Measurements from ENCODE around the gene PIP5K1A. TPM values are rescaled to one million over a fixed set of nuclear protein-coding genes. Genes with fewer than 3 reads are reported as not detected.
"Not testable (repeated sequence)": the region's sequence is repeated elsewhere in the genome, so short reads cannot be mapped to it uniquely, and the experiment has no call there.

The PIP5K1A gene
- total RNA-seq, 1 donor from 2014 or later = 61.1 TPM

DNA sequence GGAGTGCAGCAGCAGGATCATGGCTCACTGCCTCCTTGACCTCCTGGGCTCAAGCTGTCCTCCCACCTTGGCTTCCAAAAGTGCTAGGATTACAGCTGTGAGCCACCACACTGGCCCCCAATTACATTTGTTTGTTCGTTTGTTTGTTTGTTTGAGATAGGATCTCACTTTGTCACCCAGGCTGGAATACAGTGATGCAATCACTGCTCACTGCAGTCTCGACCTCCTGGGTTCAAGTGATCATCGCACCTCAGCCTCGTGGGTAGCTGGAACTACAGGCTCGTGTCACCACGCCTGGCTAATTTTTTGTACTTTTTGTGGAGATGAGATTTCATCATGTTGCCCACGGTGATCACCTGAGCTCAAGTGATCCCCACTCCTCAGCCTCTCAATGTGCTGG is 6.3 kb upstream of the PIP5K1A start:
- no peak for DNase-seq (ENCODE audit: low read depth, low spot score)

DNA sequence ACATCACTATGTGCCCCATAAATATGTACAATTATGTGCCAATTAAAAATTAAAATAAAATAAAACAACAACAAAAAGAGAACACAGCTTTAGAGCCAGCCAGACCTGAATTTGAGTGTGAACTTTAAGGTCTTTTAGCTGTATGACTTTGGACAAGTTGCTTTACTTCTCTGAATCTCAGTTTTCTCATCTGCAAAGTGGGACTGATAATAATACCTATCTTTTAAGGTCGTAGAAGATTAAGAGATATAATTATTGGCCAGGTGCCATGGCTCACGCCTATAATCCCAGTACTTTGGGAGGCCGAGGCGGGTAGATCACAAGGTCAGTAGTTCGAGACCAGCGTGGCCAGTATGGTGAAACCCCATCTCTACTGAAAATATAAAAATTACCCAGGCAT is 5.0 kb upstream of the PIP5K1A start:
- no peak for DNase-seq (ENCODE audit: low read depth, low spot score)

GRCh38 chr1:151193856-151194255 is 4.5 kb upstream of the PIP5K1A start:
- no peak for DNase-seq (ENCODE audit: low read depth, low spot score)

DNA sequence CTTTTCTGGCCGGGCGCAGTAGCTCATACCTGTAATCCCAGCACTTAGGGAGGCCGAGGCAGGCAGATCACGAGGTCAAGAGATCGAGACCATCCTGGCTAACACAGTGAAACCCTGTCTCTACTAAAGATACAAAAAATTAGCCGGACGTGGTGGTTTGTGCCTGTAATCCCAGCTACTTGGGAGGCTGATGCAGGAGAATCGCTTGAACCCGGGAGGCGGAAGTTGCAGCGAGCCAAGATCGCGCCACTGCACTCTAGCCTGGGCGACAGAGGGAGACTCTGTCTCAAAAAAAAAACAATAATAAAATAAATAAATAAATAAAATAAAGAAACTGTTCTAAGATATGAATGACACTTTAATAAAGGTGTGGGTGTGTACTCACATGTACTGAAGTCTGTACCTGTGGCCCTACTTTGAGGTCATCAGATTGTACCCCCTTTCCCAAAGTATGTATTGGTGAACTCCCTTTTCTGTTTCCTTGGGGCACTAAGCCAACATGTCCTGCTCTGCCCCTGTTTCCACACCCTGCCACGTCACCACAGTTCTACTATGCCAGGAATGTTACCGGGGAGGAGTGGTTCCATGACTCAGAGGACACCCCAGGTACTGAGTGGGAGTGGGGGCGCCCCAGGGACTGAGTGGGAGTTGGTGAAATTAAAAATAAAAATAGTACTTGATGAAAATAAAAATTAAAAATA is 3.3 kb upstream of the PIP5K1A start:
- DNase-seq (ENCODE audit: low read depth, low spot score) = peak; percentile 48

DNA sequence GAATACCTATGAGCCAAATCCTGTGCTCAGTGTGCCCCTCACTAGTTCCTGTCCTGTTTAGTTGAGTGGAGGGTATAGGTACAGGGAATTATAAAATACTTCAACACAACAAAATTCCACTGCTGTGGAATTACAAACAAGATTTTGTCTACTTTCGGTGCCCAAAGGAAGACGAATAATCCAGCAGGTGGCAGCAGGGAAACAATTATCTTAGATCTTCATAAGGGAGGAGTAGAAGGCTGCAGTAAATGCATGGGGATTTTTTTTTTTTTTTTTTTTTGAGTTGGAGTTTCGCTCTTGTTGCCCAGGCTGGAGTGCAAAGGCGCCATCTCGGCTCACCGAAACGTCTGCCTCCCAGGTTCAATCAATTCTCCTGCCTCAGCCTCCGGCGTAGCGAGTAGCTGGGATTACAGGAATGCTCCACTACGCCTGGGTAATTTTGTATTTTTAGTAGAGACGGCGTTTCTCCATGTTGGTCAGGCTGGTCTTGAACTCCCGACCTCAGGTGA is 2.0 kb upstream of the PIP5K1A start:
- DNase-seq (ENCODE audit: low read depth, low spot score) = peak; percentile 63

DNA sequence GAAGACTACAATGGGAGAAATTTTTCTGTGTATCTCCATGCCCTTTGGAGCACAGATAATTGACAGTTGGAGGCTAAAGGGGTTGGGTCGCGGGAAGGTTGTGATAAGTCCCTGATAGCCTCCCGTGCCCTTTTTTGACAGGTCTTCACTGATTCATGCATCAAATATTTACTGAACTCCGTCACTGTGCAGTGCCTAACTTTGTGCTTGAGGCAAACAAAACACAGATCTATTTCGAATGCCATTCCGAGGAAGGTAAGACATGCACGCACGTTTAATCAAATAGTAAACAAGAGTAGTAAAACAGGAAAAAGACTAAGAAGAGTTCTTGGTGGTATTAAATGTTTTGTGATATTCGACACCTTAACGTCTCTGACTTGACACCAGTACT is 494 bp upstream of the PIP5K1A start:
- no peak for DNase-seq (ENCODE audit: low read depth, low spot score)

DNA sequence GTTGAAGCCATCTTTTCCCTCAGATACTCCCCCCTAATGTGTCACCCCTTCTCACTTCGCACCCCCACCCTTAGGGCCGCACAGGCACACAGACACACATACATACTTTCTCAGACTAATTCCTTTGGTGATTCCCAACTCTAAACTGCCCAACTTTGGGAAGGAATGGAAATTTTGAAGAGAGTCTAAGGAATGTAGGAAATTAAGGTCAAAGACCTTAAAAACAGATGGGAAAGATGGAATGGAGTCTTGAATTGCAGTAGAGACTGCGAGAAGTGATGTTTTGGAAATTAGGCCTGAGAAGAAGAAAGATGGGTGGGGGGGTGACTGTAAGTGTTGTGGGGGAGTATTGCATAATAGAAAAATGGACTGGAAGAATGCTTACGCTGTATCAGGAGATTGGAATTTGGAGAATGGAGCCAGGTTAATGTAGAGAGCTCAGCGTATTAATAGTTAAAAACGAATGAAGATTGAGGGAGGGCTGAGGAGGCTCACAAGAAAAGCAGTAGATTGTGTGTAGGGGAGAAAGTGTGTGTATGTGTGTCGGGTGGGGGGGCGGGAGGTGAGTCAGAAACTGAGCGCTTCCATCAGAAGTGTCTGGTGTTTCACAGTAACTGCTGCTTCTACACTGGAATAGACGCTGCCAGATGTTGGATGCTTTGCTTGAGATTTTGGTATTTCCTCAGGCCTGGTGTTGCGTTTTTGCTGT is 1.7 kb downstream of the PIP5K1A start:
- DNase-seq (ENCODE audit: low read depth, low spot score) = no peak

- not testable (repeated sequence) for DNase-seq (ENCODE audit: low read depth, low spot score)
Observed at GRCh38 chr1:151205381-151205965, 7.1 kb downstream of the PIP5K1A start.

GRCh38 chr1:151210830-151211229 is 12.5 kb downstream of the PIP5K1A start:
- DNase-seq (ENCODE audit: low read depth, low spot score) = no peak

GRCh38 chr1:151211972-151212705 is 13.8 kb downstream of the PIP5K1A start:
- DNase-seq (ENCODE audit: low read depth, low spot score) = no peak

DNA sequence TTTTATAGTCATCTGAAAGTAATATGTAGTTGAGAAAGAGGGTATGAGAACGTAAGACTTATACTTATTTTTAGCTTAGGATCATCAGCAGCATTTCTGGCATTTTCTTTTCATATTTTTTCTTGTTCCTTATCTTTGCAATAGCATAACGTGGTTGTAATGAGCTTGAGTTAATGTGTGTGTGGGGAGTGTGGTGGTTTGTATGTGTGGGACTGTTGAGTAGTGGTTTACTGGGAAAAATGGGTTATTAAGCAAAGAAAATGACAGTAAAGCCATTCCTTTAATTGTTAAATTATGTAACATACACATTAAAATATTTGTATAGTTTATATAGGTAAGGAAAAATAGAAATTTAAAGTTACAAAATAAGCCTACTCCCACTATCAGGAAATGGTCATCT is 15.2 kb downstream of the PIP5K1A start:
- no peak for DNase-seq (ENCODE audit: low read depth, low spot score)

- no peak for DNase-seq (ENCODE audit: low read depth, low spot score)
Observed at GRCh38 chr1:151221616-151222015, 23.3 kb downstream of the PIP5K1A start.

DNA sequence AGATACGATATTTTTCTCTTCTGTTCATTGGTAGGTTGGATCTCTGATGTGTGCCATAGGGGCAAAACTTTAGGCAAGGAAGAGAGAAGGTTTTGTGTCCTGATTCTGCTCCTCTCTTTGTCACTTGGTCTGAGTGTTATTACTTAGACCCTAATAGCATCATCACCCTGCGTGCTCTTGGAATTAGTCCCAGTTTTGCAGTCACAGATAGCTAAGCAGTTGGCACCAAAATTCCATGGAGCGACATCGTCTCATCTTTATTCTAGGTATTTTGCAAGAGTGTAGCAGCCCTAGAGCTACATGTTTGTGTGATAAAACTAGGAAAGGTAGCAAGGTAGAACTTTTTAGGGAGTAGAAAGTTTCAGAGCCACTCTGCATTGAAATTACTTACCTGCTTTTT is 23.8 kb downstream of the PIP5K1A start:
- no peak for DNase-seq (ENCODE audit: low read depth, low spot score)

DNA sequence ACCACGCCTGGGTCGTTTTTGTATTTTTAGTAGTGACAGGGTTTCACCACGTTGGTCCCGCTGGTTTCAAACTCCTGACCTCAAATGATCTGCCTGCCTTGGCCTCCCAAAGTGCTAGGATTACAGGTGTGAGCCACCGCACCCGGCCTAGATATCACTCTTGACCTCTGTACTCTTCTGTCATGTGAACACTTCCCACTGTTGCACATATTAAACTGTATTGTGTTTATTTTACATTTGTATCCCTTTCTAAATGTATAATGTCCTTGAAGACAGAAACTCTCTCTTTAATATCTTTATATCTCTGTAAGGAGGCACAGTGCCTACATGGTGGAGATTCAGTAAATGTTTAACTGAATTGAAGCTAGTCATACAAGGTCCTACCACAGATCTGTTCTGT is 36.9 kb downstream of the PIP5K1A start:
- no peak for DNase-seq (ENCODE audit: low read depth, low spot score)

DNA sequence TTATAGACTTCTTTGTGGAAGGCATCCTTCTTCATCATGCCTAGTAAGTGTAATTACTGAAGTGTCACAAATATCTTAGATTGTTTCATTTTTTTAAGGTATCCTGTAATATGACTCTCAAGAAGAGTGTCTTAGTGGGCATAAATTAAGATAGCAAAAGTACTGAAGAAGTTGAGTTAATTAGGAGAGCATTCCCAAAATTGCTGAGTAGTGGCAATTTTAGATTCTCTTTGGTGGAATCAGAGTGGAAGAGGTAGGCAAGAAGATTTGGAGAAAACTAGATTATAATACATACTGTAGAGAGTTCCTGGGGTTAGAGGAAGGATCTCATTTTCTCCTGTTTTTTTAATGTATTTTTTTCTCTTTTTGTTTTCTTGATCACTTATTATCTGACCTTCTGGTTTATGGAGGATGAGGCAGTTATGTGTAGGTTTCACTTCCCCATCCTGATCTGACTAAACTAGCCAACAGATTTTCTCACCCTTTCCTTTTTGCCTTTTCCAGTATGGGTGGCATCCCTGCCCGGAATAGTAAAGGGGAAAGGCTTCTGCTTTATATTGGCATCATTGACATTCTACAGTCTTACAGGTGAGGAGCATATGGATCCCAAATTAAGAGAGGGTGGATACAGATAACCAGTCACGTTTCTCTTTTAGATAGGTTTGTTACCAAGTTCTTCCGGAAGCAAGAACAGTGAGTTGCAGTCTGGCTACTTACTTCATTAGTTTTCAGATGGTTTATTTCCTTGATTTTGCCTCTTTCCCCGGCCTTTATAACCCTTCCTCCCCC is 39.5 kb downstream of the PIP5K1A start:
- no peak for DNase-seq (ENCODE audit: low read depth, low spot score)

GRCh38 chr1:151238467-151238739 is 40.1 kb downstream of the PIP5K1A start:
- DNase-seq (ENCODE audit: low read depth, low spot score) = no peak

- DNase-seq (ENCODE audit: low read depth, low spot score) = no peak
Observed at GRCh38 chr1:151242442-151242841, 44.1 kb downstream of the PIP5K1A start.

GRCh38 chr1:151243683-151244216 is 45.4 kb downstream of the PIP5K1A start:
- no peak for DNase-seq (ENCODE audit: low read depth, low spot score)

- DNase-seq (ENCODE audit: low read depth, low spot score) = no peak
Observed at GRCh38 chr1:151246786-151247185, 48.4 kb downstream of the PIP5K1A start.

GRCh38 chr1:151251656-151252470 is 53.5 kb downstream of the PIP5K1A start:
- DNase-seq (ENCODE audit: low read depth, low spot score) = peak; percentile 59
